HG02678 (cell line): Measurements from ENCODE around the gene WEE1.
"Not testable (repeated sequence)": the region's sequence is repeated elsewhere in the genome, so short reads cannot be mapped to it uniquely, and the experiment has no call there.

ENCODE experiments used
- ATAC-seq: cut with Tn5 transposase; IDR thresholded peaks from one replicate; pipeline ENCODE4 v1.9.1; 2021; ENCODE audit warnings: mild to moderate bottlenecking, moderate library complexity; ENCODE audit not compliant: unreplicated experiment

WEE1 gene

GRCh38 chr11:9594267-9595046 is 21.0 kb downstream of the WEE1 start:
- no peak for ATAC-seq

GRCh38 chr11:9596926-9597464 is 23.5 kb downstream of the WEE1 start:
- ATAC-seq: no peak

- ATAC-seq: no peak
Measured at GRCh38 chr11:9600166-9600565, 26.7 kb downstream of the WEE1 start.

GRCh38 chr11:9600644-9601036 is 27.2 kb downstream of the WEE1 start:
- peak; percentile 49 for ATAC-seq

- peak; percentile 90 for ATAC-seq
Measured at GRCh38 chr11:9601037-9601875, 27.8 kb downstream of the WEE1 start.

- ATAC-seq: no peak
Measured at GRCh38 chr11:9601876-9602199, 28.4 kb downstream of the WEE1 start.

GRCh38 chr11:9603214-9603613 is 29.7 kb downstream of the WEE1 start:
- not testable (repeated sequence) for ATAC-seq

- no peak for ATAC-seq
Measured at GRCh38 chr11:9604134-9604533, 30.7 kb downstream of the WEE1 start.

GRCh38 chr11:9605742-9606141 is 32.3 kb downstream of the WEE1 start:
- no peak for ATAC-seq

GRCh38 chr11:9606809-9607510 is 33.5 kb downstream of the WEE1 start:
- ATAC-seq: no peak

- no peak for ATAC-seq
Measured at GRCh38 chr11:9607511-9607899, 34.0 kb downstream of the WEE1 start.

GRCh38 chr11:9609002-9609759 is 35.7 kb downstream of the WEE1 start:
- ATAC-seq: no peak

GRCh38 chr11:9609841-9610240 is 36.4 kb downstream of the WEE1 start:
- no peak for ATAC-seq

- peak; percentile 34 for ATAC-seq
Measured at GRCh38 chr11:9613118-9613829, 39.8 kb downstream of the WEE1 start.

GRCh38 chr11:9613830-9614762 is 40.6 kb downstream of the WEE1 start:
- ATAC-seq: peak; percentile 71

- ATAC-seq: peak; percentile 64
Measured at GRCh38 chr11:9615031-9615451, 41.6 kb downstream of the WEE1 start.

- no peak for ATAC-seq
Measured at GRCh38 chr11:9616042-9616675, 42.7 kb downstream of the WEE1 start.

GRCh38 chr11:9616858-9617257 is 43.4 kb downstream of the WEE1 start:
- no peak for ATAC-seq
